ENCODE measurements around the gene EIF3A. TPM values are rescaled to one million over a fixed set of nuclear protein-coding genes. Genes with fewer than 3 reads are reported as not detected.

EIF3A gene
- total and polyA plus RNA-seq, 9 of the 15 experiments (the other 6 are each of a cell fraction or from before 2014, with no cell fraction given), result 19.6 to 163 (median 102) TPM

GRCh38 chr10:119025776-119026175, 54.8 kb downstream of the EIF3A start:
- Histone ChIP-seq H3K9ac (ENCODE audit: insufficient read depth in 1 of 2, low read depth in 2 of 2, low read length in 2 of 2) (no peak overlapping the region), H4K20me1 (replicated peaks; ENCODE audit: control insufficient read depth, insufficient read depth, low read length) (peaks cover 5% of the 10 kb centered on the region; the same call in 1 of the 2 replicates), H2AFZ (ENCODE audit: low read depth, low read length) (no peak overlapping the region), H3K27ac (ENCODE audit: extremely low read depth, low read depth, low read length) (no peak overlapping the region), H3K4me1 (replicated peaks in 1 of 2; ENCODE audit: control insufficient read depth in 2 of 2, insufficient read depth in 2 of 2, low read length in 2 of 2) (peaks cover 0 to 24% of the 10 kb centered on the region in 2 experiments; a peak in 2 of 5 replicates), H3K27me3 (ENCODE audit: control insufficient read depth in 2 of 2, insufficient read depth in 2 of 2, low read length in 2 of 2) (peaks cover 20 to 48% of the 10 kb centered on the region in 2 experiments), H3K4me3 (no peak overlapping the region), H3K79me2 (ENCODE audit: control insufficient read depth, insufficient read depth, low read length) (no peaks in the 10 kb centered on the region), H3K4me2 (ENCODE audit: insufficient read depth, low read length) (no peak overlapping the region), H3K9me3 (replicated peaks; ENCODE audit: control insufficient read depth, insufficient read depth, low read depth, low read length) (no peaks in the 10 kb centered on the region), H3K36me3 (ENCODE audit: control insufficient read depth, insufficient read depth, low read length) (no peaks in the 10 kb centered on the region), H3K9me1 (ENCODE audit: control insufficient read depth, insufficient read depth, low read length) (no peaks in the 10 kb centered on the region)
- DNase-seq (ENCODE audit: extremely low read depth in 1 of 4, low spot score in 3 of 4), result no peak
- 8% methylated on average over 7 of the region's 7 CpGs for WGBS (ENCODE audit: insufficient coverage, low coverage, missing lambda C conversion rate)
- ATAC-seq, result no peak
- in situ Hi-C loops (cut with MboI), result no loop called here
- intact Hi-C loops (cut with micrococcal nuclease), result no loop called here
- POLR2A ChIA-PET, result interaction anchor here (1.1 kb wide), 1 partner anchor 48 kb away, joined by 3 read pairs; no protein-coding TSS in a partner anchor
- TF ChIP-seq CBX2 (IDR thresholded peaks at IDR 0.05; ENCODE audit: insufficient read depth, low read length, poor library complexity, severe bottlenecking) (no peak), GABPB2 (CRISPR knock-in tag; conservative IDR thresholded peaks at IDR 0.05) (no peak), SNRNP70 (optimal IDR thresholded peaks at IDR 0.05; ENCODE audit: low read depth, low read length) (no peak), ZNF263 (CRISPR knock-in tag; IDR thresholded peaks at IDR 0.05; ENCODE audit: borderline replicate concordance) (no peak), KLF6 (CRISPR knock-in tag; IDR thresholded peaks at IDR 0.05; ENCODE audit: borderline replicate concordance) (no peak), MNT (conservative IDR thresholded peaks at IDR 0.05) (no peak), RAD51 (IDR thresholded peaks at IDR 0.05; ENCODE audit: borderline replicate concordance, low read depth) (no peak), FOXP4 (CRISPR knock-in tag; IDR thresholded peaks at IDR 0.05; ENCODE audit: borderline replicate concordance) (no peak)
- FAIRE-seq, result no peak
- CTCF ChIA-PET (ENCODE audit: low intra/inter-chr PET ratio), result no interaction called here
- BruUV-seq (replicated peaks), result no TSS peak

Measured in K562 (cell line).